GM23338 (cell line): ENCODE data around the gene AMDHD1.

Source experiments
- CREB1 ChIP-seq: fragments of 250-450 bp; sonication (Bioruptor Pico); IDR thresholded peaks from 2 replicates; pipeline ENCODE4 v1.5.0; 2020; ENCODE audit warnings: low read depth, mild to moderate bottlenecking, moderate library complexity
- CTCF ChIP-seq, 2 experiments: fragments of 200-600 bp in 1 of 2; sonication (generic) in 1 of 2; conservative IDR thresholded peaks; 2 replicates each; pipeline versions ENCODE4 v1.5.1 to v1.6.1; 2016 to 2017; ENCODE audit warnings: antibody characterized with exemption in 2 of 2, low read depth in 2 of 2, mild to moderate bottlenecking in 2 of 2, moderate library complexity in 1 of 2
- EZH2 ChIP-seq: fragments of 200-600 bp; sonication (generic); IDR thresholded peaks from one replicate; pipeline ENCODE4 v1.8.0; 2017; ENCODE audit warnings: antibody characterized with exemption, mild to moderate bottlenecking, low read depth; ENCODE audit not compliant: unreplicated experiment
- EZH2phosphoT487 ChIP-seq: fragments of 200-600 bp; sonication (generic); IDR thresholded peaks from one replicate; pipeline ENCODE4 v1.8.1; 2018; ENCODE audit warnings: antibody characterized with exemption; ENCODE audit not compliant: unreplicated experiment
- JUNB ChIP-seq: IDR thresholded peaks from one replicate; pipeline ENCODE4 v1.6.1; 2016; ENCODE audit warnings: antibody characterized with exemption; ENCODE audit not compliant: unreplicated experiment
- NANOG ChIP-seq: IDR thresholded peaks from 2 replicates; pipeline ENCODE4 v1.6.1; 2016; ENCODE audit warnings: antibody characterized with exemption, borderline replicate concordance
- POLR2AphosphoS5 ChIP-seq: IDR thresholded peaks from 2 replicates; pipeline ENCODE4 v1.6.1; 2016; ENCODE audit warnings: antibody characterized with exemption, low read depth
- STAT1 ChIP-seq: IDR thresholded peaks from one replicate; pipeline ENCODE4 v1.6.1; 2016; ENCODE audit warnings: antibody characterized with exemption; ENCODE audit not compliant: unreplicated experiment
- ZNF114 ChIP-seq: fragments of 250-450 bp; sonication (Bioruptor Pico); IDR thresholded peaks from 2 replicates; pipeline ENCODE4 v1.5.0; 2020; ENCODE audit warnings: mild to moderate bottlenecking, moderate library complexity
- ZNF331 ChIP-seq: fragments of 250-450 bp; sonication (Bioruptor Pico); IDR thresholded peaks from 2 replicates; pipeline ENCODE4 v1.5.0; 2020; ENCODE audit warnings: low read depth, mild to moderate bottlenecking, moderate library complexity
- TF ChIP-seq, protein P1 (sequence below): IDR thresholded peaks from one replicate; pipeline ENCODE4 v1.6.1; 2018; ENCODE audit warnings: antibody characterized with exemption; ENCODE audit not compliant: unreplicated experiment
- TF ChIP-seq, protein P2 (sequence below): IDR thresholded peaks from 2 replicates; pipeline ENCODE4 v1.6.1; 2016; ENCODE audit warnings: antibody characterized with exemption

GRCh38 chr12:95922231-95922630 lies 20.9 kb upstream of the AMDHD1 start:
- no peak for TF ChIP-seq POLR2AphosphoS5
- no peak for TF ChIP-seq CTCF (conservative IDR thresholded peaks at IDR 0.05; ENCODE audit: low read depth in 2 of 2)
- no peak for TF ChIP-seq EZH2
- TF ChIP-seq, protein P1, sequence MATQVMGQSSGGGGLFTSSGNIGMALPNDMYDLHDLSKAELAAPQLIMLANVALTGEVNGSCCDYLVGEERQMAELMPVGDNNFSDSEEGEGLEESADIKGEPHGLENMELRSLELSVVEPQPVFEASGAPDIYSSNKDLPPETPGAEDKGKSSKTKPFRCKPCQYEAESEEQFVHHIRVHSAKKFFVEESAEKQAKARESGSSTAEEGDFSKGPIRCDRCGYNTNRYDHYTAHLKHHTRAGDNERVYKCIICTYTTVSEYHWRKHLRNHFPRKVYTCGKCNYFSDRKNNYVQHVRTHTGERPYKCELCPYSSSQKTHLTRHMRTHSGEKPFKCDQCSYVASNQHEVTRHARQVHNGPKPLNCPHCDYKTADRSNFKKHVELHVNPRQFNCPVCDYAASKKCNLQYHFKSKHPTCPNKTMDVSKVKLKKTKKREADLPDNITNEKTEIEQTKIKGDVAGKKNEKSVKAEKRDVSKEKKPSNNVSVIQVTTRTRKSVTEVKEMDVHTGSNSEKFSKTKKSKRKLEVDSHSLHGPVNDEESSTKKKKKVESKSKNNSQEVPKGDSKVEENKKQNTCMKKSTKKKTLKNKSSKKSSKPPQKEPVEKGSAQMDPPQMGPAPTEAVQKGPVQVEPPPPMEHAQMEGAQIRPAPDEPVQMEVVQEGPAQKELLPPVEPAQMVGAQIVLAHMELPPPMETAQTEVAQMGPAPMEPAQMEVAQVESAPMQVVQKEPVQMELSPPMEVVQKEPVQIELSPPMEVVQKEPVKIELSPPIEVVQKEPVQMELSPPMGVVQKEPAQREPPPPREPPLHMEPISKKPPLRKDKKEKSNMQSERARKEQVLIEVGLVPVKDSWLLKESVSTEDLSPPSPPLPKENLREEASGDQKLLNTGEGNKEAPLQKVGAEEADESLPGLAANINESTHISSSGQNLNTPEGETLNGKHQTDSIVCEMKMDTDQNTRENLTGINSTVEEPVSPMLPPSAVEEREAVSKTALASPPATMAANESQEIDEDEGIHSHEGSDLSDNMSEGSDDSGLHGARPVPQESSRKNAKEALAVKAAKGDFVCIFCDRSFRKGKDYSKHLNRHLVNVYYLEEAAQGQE: no peak
- no peak for TF ChIP-seq EZH2phosphoT487
- no peak for TF ChIP-seq JUNB
- TF ChIP-seq CREB1 (CRISPR knock-in tag): no peak
- TF ChIP-seq ZNF114 (CRISPR knock-in tag): no peak
- no peak for TF ChIP-seq NANOG
- TF ChIP-seq ZNF331 (CRISPR knock-in tag): no peak
- no peak for TF ChIP-seq STAT1
- TF ChIP-seq, protein P2, sequence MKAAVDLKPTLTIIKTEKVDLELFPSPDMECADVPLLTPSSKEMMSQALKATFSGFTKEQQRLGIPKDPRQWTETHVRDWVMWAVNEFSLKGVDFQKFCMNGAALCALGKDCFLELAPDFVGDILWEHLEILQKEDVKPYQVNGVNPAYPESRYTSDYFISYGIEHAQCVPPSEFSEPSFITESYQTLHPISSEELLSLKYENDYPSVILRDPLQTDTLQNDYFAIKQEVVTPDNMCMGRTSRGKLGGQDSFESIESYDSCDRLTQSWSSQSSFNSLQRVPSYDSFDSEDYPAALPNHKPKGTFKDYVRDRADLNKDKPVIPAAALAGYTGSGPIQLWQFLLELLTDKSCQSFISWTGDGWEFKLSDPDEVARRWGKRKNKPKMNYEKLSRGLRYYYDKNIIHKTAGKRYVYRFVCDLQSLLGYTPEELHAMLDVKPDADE: no peak
